Body of pancreas (tissue), 4 donors: ENCODE measurements around the gene PTDSS2. TPM values are rescaled to one million over a fixed set of nuclear protein-coding genes. Genes with fewer than 3 reads are reported as not detected.

Experiments used
- ATAC-seq: fragments of 150-250 bp; one replicate; pipeline ENCODE4 v1.9.1; 2016
- DNase-seq, 4 donors: peaks; one replicate each; pipeline ENCODE4 v3.0.0-alpha.2; 2019
- H3K27ac ChIP-seq, 4 donors: fragments of 200-600 bp; sonication (generic); 1 replicate in 3 of 4; 2 replicates in 1 of 4; pipeline versions ENCODE4 v1.5.1 to v1.6.1; 2016 to 2019; ENCODE audit warnings: mild to moderate bottlenecking in 1 of 4, mixed read lengths in 1 of 4, moderate library complexity in 1 of 4
- H3K27me3 ChIP-seq, 2 donors: fragments of 200-600 bp; sonication (generic); one replicate each; pipeline ENCODE4 v1.6.0; 2016; ENCODE audit warnings: mild to moderate bottlenecking in 1 of 2
- H3K36me3 ChIP-seq, 2 donors: fragments of 200-600 bp; sonication (generic); replicated peaks in 1 of 2; 2 replicates each; pipeline ENCODE4 v1.5.1; 2016; ENCODE audit warnings: low read depth in 2 of 2; ENCODE audit not compliant: insufficient read depth in 1 of 2
- H3K4me1 ChIP-seq: fragments of 200-600 bp; sonication (generic); one replicate; pipeline ENCODE4 v1.6.0; 2016
- H3K4me3 ChIP-seq, 2 donors: fragments of 200-600 bp; sonication (generic); 1 replicate in 1 of 2; 2 replicates in 1 of 2; pipeline ENCODE4 v1.5.1; 2016 to 2019
- H3K9me3 ChIP-seq, 3 donors: fragments of 200-600 bp; sonication (generic); 1 replicate in 2 of 3; 2 replicates in 1 of 3; pipeline ENCODE4 v1.5.1; 2016
- POLR2A ChIP-seq, 3 donors: fragments of 450-650 bp; IDR thresholded peaks; one replicate each; pipeline ENCODE4 v1.6.1; 2016; ENCODE audit warnings: antibody characterized with exemption in 3 of 3, mild to moderate bottlenecking in 2 of 3
- WGBS, 2 donors: methylation state at CpG; one replicate each; pipeline ENCODE4 v1.1.5; 2017; 5-methylcytosine and 5-hydroxymethylcytosine counted together
- intact Hi-C: fragments of 100-400 bp; cut with DNase I; formaldehyde crosslinking; loops from one replicate; pipeline ENCODE4 v1.15.1; 2023
- total RNA-seq, 2 donors: library from RNA; depleted of rRNA; stranded (reverse); fragments of >200 nt; gene quantifications; one replicate each; pipeline ENCODE4 v1.1.0, GENCODE V29; 2016
- TF ChIP-seq, protein P1 (sequence below), 7 experiments: fragments of 450-650 bp in 4 of 7; fragments of 200-600 bp in 3 of 7; sonication (generic) in 3 of 7; IDR thresholded peaks; one replicate each; pipeline ENCODE4 v1.5.1; 2016 to 2019; ENCODE audit warnings: antibody characterized with exemption in 7 of 7

PTDSS2 gene
- total RNA-seq, 2 donors from 2014 or later: 17.4 to 93.3 TPM

DNA sequence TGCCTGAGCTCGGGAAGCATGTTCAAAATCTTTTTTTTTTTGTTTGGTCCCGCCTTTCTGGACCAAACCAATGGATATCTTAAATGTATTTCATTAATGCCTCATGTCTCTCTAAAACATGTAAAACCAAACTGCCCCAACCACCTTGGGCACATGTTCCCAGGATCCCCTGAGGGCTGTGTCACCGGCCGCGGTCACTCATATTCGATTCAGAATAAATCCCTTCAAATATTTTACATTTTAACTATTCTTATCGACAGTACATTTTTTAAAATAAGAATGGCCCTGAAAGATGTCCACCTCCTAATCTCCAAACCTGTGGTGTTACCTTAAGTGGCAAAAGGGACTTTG lies 54.9 kb downstream of the PTDSS2 start:
- ATAC-seq: no peak
- Histone ChIP-seq H3K4me3 (no peak overlapping the region), H3K27ac (no peak overlapping the region), H3K4me1 (peaks cover 35% of the 10 kb centered on the region), H3K9me3 (no peaks in the 10 kb centered on the region), H3K27me3 (no peaks in the 10 kb centered on the region), H3K36me3 (peaks cover 0 to 7% of the 10 kb centered on the region in 2 donors)
- TF ChIP-seq, protein P1, sequence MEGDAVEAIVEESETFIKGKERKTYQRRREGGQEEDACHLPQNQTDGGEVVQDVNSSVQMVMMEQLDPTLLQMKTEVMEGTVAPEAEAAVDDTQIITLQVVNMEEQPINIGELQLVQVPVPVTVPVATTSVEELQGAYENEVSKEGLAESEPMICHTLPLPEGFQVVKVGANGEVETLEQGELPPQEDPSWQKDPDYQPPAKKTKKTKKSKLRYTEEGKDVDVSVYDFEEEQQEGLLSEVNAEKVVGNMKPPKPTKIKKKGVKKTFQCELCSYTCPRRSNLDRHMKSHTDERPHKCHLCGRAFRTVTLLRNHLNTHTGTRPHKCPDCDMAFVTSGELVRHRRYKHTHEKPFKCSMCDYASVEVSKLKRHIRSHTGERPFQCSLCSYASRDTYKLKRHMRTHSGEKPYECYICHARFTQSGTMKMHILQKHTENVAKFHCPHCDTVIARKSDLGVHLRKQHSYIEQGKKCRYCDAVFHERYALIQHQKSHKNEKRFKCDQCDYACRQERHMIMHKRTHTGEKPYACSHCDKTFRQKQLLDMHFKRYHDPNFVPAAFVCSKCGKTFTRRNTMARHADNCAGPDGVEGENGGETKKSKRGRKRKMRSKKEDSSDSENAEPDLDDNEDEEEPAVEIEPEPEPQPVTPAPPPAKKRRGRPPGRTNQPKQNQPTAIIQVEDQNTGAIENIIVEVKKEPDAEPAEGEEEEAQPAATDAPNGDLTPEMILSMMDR (IDR thresholded peaks at IDR 0.05): no peak
- no peak for TF ChIP-seq POLR2A (IDR thresholded peaks at IDR 0.05)
- DNase-seq: no peak
- WGBS, 2 donors: 73 to 89% methylated on average over 7 of the region's 7 CpGs
- intact Hi-C loops: no loop called here

- peak; percentile 87 for ATAC-seq
- no peaks in the 10 kb centered on the region for H3K27me3 ChIP-seq
- peak; percentile 97 to 99 (median 98) for DNase-seq
- peaks cover 35% of the 10 kb centered on the region for H3K4me1 ChIP-seq
- TF ChIP-seq, protein P1 (IDR thresholded peaks at IDR 0.05): peak in 3 of 7 experiments; percentile 22 to 30 (median 28)
- peak; percentile 59 to 91 (median 86) for TF ChIP-seq POLR2A (IDR thresholded peaks at IDR 0.05)
- peak overlapping the region; percentile 96 to 100 (median 99) for H3K27ac ChIP-seq
- H3K9me3 ChIP-seq: no peaks in the 10 kb centered on the region
- intact Hi-C loops: no loop called here
- H3K36me3 ChIP-seq: no peaks in the 10 kb centered on the region
- WGBS, 2 donors: 0% methylated on average over 2 to 71 of the region's 71 CpGs
- H3K4me3 ChIP-seq: peak overlapping the region; percentile 33 to 69
Observed at GRCh38 chr11:506238-506994, 56.3 kb downstream of the PTDSS2 start.

GRCh38 chr11:506995-507726 lies 57.1 kb downstream of the PTDSS2 start, which contains the start of gene RNH1:
TSS of gene RNH1 (minus strand) at chr11:507242. CDS start at chr11:502162, 5,080 bp downstream.
- TF ChIP-seq, protein P1 (IDR thresholded peaks at IDR 0.05): no peak
- peak; percentile 49 to 70 (median 65) for TF ChIP-seq POLR2A (IDR thresholded peaks at IDR 0.05)
- Histone ChIP-seq H3K9me3 (no peaks in the 10 kb centered on the region), H3K4me1 (peaks cover 35% of the 10 kb centered on the region), H3K36me3 (no peaks in the 10 kb centered on the region), H3K27me3 (no peaks in the 10 kb centered on the region), H3K4me3 (peak within 1 kb of the TSS; percentile 33 to 69), H3K27ac (peak within 1 kb of the TSS; percentile 96 to 100 (median 99))
- DNase-seq (peak; percentile 98 to 99 (median 98)), ATAC-seq (peak; percentile 86)
- intact Hi-C loops: no loop called here
- 0 to 1% methylated on average over 2 to 57 of the region's 93 CpGs for WGBS, 2 donors

GRCh38 chr11:507727-508515 lies 57.8 kb downstream of the PTDSS2 start:
- Histone ChIP-seq H3K9me3 (no peaks in the 10 kb centered on the region), H3K27ac (peak overlapping the region; percentile 96 to 100 (median 99)), H3K36me3 (no peaks in the 10 kb centered on the region), H3K4me1 (peaks cover 35% of the 10 kb centered on the region), H3K4me3 (peak overlapping the region in 1 of 2 donors; percentile 17), H3K27me3 (no peaks in the 10 kb centered on the region)
- TF ChIP-seq, protein P1 (IDR thresholded peaks at IDR 0.05): no peak
- no peak for TF ChIP-seq POLR2A (IDR thresholded peaks at IDR 0.05)
- ATAC-seq (no peak), DNase-seq (no peak)
- intact Hi-C loops: no loop called here
- WGBS, 2 donors: 45 to 94% methylated on average over 11 to 43 of the region's 45 CpGs
